ENCODE measurements around the gene TBX6. TPM values are rescaled to one million over a fixed set of nuclear protein-coding genes. Genes with fewer than 3 reads are reported as not detected.

Gene TBX6
- total RNA-seq, 6 experiments from 2014 or later: 0.37 to 0.68 (median 0.42) TPM

DNA sequence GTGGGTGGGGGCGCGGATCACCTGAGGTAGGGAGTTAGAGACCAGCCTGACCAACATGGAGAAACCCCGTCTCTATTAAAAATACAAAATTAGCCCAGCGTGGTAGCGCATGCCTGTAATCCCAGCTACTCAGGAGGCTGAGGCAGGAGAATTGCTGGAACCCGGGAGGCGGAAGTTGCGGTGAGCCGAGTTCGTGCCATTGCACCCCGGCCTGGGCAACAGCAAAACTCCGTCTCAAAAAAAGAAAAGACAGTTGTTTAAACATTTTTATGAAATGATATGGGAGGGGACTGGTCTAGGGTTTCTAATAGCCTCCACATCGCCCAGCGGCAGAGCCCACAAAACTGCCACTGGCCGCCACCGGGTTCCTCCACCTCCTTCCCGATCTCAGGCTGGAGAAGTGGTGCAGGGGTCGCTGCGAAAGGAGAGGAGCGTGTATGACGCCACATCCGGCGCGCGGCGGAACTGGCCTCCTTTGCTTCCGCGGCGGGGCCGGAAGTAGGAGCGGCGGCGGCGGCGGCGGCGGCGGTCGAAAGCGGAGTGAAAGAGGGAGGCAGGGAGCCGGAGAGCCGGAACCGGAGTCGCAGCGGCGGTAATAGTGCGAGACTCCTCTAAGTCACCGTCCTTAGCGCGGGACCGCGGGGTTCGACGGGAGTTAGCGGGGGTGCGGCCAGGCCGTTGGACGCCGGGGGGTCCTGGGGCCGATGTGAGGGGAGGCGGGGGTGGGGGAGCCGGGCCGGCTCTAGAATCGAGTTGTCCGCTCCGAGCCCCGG lies 16.0 kb downstream of the TBX6 start, which contains the start of gene PPP4C:
TSS of gene PPP4C (plus strand) at position 492 of the 773 bp plus-strand sequence. CDS start 384 bp downstream, outside the sequence.
- ATAC-seq (peak; percentile 95 to 97 (median 96)), DNase-seq (peak; percentile 92 to 94 (median 94))
- Histone ChIP-seq H3K4me1 (peaks cover 0 to 36% (median 11%) of the 10 kb centered on the region in 4 donors), H3K27me3 (no peaks in the 10 kb centered on the region), H3K4me3 (peak within 1 kb of the TSS; percentile 90 to 99 (median 98)), H3K9me3 (no peaks in the 10 kb centered on the region), H3K27ac (peak within 1 kb of the TSS; percentile 82 to 96 (median 84)), H3K36me3 (peaks cover 0 to 41% (median 18%) of the 10 kb centered on the region in 4 donors)
- TF ChIP-seq, protein P1, sequence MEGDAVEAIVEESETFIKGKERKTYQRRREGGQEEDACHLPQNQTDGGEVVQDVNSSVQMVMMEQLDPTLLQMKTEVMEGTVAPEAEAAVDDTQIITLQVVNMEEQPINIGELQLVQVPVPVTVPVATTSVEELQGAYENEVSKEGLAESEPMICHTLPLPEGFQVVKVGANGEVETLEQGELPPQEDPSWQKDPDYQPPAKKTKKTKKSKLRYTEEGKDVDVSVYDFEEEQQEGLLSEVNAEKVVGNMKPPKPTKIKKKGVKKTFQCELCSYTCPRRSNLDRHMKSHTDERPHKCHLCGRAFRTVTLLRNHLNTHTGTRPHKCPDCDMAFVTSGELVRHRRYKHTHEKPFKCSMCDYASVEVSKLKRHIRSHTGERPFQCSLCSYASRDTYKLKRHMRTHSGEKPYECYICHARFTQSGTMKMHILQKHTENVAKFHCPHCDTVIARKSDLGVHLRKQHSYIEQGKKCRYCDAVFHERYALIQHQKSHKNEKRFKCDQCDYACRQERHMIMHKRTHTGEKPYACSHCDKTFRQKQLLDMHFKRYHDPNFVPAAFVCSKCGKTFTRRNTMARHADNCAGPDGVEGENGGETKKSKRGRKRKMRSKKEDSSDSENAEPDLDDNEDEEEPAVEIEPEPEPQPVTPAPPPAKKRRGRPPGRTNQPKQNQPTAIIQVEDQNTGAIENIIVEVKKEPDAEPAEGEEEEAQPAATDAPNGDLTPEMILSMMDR (IDR thresholded peaks at IDR 0.05): peak in 1 of 4 donors; percentile 21
- TF ChIP-seq POLR2A (IDR thresholded peaks at IDR 0.05): peak; percentile 84
- intact Hi-C loops (cut with DNase I): no loop called here
- 1% methylated on average over 37 of the region's 67 CpGs for WGBS (ENCODE audit: insufficient coverage, low coverage, low lambda C conversion rate, missing lambda C conversion rate)

DNA sequence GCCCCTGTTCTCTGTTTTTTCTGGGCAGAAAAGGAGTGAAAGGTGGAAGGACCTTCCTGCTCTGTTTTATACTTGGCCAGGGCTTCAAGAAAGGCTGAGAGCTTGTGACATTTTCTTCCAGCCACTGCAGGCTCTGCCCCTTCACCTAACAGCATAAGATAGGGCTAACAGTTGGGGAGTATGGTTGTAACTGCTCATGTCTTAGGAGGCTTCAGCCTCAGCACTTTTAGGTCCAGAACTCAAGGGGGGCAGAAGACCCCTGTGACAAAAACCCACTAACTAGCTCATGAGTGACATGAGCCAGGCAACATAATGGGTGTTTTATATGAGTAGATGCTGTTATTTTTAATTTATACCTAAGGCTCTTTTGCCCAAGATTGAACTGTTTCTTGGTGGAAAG lies 21.2 kb downstream of the TBX6 start:
- peaks cover 15 to 53% (median 31%) of the 10 kb centered on the region in 4 donors for H3K36me3 ChIP-seq
- TF ChIP-seq, protein P1 (IDR thresholded peaks at IDR 0.05): no peak
- TF ChIP-seq POLR2A (IDR thresholded peaks at IDR 0.05): no peak

DNA sequence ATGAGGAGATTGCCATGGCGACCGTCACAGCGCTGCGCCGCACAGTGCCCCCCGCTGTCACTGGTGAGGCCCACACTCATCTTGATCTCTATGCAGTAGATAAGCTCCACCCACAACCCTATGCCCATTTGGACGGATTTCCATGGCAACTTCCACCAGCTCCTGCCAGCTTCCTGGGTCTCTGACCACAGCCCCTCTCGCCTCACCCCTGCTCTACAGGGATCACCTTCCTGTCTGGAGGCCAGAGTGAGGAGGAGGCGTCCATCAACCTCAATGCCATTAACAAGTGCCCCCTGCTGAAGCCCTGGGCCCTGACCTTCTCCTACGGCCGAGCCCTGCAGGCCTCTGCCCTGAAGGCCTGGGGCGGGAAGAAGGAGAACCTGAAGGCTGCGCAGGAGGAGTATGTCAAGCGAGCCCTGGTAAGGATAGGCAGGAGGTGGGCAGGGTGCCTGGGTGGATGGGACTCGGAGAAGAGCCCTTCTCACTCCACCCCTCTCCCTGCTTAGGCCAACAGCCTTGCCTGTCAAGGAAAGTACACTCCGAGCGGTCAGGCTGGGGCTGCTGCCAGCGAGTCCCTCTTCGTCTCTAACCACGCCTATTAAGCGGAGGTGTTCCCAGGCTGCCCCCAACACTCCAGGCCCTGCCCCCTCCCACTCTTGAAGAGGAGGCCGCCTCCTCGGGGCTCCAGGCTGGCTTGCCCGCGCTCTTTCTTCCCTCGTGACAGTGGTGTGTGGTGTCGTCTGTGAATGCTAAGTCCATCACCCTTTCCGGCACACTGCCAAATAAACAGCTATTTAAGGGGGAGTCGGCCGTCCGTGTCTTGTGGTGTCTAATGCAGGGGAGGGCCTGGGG lies 21.9 kb downstream of the TBX6 start:
- Histone ChIP-seq H3K9me3 (no peaks in the 10 kb centered on the region), H3K27ac (no peak overlapping the region), H3K36me3 (peaks cover 15 to 53% (median 31%) of the 10 kb centered on the region in 4 donors), H3K4me1 (peaks cover 0 to 40% (median 4%) of the 10 kb centered on the region in 4 donors), H3K27me3 (no peaks in the 10 kb centered on the region), H3K4me3 (no peak overlapping the region)
- no peak for TF ChIP-seq POLR2A (IDR thresholded peaks at IDR 0.05)
- TF ChIP-seq, protein P1 (IDR thresholded peaks at IDR 0.05): no peak
- no peak for ATAC-seq
- DNase-seq: no peak
- 75% methylated on average over 18 of the region's 31 CpGs for WGBS (ENCODE audit: insufficient coverage, low coverage, low lambda C conversion rate, missing lambda C conversion rate)
- intact Hi-C loops (cut with DNase I): no loop called here

More for the DNA sequence above, 21.2 kb downstream of the TBX6 start:
- Histone ChIP-seq H3K27me3 (no peaks in the 10 kb centered on the region), H3K4me1 (peaks cover 0 to 44% (median 4%) of the 10 kb centered on the region in 4 donors), H3K9me3 (no peaks in the 10 kb centered on the region), H3K4me3 (no peak overlapping the region), H3K27ac (no peak overlapping the region)
- DNase-seq (no peak), ATAC-seq (no peak)
- intact Hi-C loops (cut with DNase I): no loop called here

DNA sequence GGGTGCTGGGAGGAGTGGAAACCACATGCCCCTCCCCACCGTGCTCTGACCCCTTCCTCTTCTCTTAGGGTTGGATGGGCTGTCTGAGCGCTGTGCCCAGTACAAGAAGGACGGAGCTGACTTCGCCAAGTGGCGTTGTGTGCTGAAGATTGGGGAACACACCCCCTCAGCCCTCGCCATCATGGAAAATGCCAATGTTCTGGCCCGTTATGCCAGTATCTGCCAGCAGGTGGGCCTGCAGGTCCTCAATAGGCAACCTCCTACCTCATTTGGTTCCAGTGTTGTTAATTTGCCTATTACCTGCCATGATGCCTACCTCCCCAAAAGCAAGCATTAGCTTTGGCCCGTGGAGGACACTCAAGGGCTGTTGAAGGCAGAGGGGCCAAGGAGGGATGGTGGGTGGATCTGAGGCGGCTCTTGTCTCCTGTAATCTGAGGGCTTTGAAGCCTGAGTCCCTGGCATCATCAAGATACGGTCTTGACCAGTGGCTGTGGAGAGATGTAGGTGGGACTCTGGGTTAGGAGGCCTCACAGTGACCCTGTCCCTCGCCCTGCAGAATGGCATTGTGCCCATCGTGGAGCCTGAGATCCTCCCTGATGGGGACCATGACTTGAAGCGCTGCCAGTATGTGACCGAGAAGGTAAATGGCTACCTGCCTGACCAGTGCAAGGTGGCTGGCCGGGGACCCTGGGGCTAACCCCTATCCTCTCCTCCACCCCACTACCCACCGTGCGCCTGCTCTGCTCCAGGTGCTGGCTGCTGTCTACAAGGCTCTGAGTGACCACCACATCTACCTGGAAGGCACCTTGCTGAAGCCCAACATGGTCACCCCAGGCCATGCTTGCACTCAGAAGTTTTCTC lies 22.7 kb downstream of the TBX6 start:
- 56% methylated on average over 3 of the region's 17 CpGs for WGBS (ENCODE audit: insufficient coverage, low coverage, low lambda C conversion rate, missing lambda C conversion rate)
- peak in 1 of 3 donors; percentile 55 for DNase-seq
- no peaks in the 10 kb centered on the region for H3K27me3 ChIP-seq
- H3K27ac ChIP-seq: no peak overlapping the region
- no peak for ATAC-seq
- intact Hi-C loops (cut with DNase I): no loop called here
- no peaks in the 10 kb centered on the region for H3K9me3 ChIP-seq
- TF ChIP-seq POLR2A (IDR thresholded peaks at IDR 0.05): no peak
- TF ChIP-seq, protein P1 (IDR thresholded peaks at IDR 0.05): peak; percentile 20 to 42 (median 23)
- H3K36me3 ChIP-seq: peaks cover 15 to 53% (median 31%) of the 10 kb centered on the region in 4 donors
- no peak overlapping the region for H3K4me3 ChIP-seq
- H3K4me1 ChIP-seq: peaks cover 0 to 38% (median 4%) of the 10 kb centered on the region in 4 donors
